PC-3 (cell line): ENCODE data around the gene IGFL1.

Source experiments
- CTCF ChIP-seq: fragments of 300-600 bp; sonication (generic); conservative IDR thresholded peaks from 2 replicates; pipeline ENCODE4 v1.5.1; 2017; ENCODE audit warnings: antibody characterized with exemption, low read depth, mild to moderate bottlenecking, low read length
- EZH2 ChIP-seq: fragments of 300-600 bp; sonication (generic); IDR thresholded peaks from one replicate; pipeline ENCODE4 v1.6.1; 2017; ENCODE audit warnings: antibody characterized with exemption, mild to moderate bottlenecking, low read length; ENCODE audit not compliant: unreplicated experiment

GRCh38 chr19:46232468-46232867, 2.9 kb downstream of the IGFL1 start:
- TF ChIP-seq CTCF, result no peak
- no peak for TF ChIP-seq EZH2
